Choroid plexus epithelial cell (primary cell): ENCODE results near the gene TCOF1.

Experiments used
- DNase-seq: peaks from one replicate; pipeline ENCODE4 v3.0.0-alpha.2; 2010; ENCODE audit warnings: low read depth
- H3K4me3 ChIP-seq: 2 replicates; pipeline ENCODE4 v1.5.1; 2011; ENCODE audit warnings: low read depth, mild to moderate bottlenecking, control low read depth, low read length, moderate library complexity
- CTCF ChIP-seq: conservative IDR thresholded peaks from 2 replicates; pipeline ENCODE4 v1.5.1; 2011; ENCODE audit warnings: low read depth, mild to moderate bottlenecking, control low read depth, inconsistent platforms, low read length, moderate library complexity

The TCOF1 gene

GRCh38 chr5:150312518-150312917 lies 45.0 kb upstream of the TCOF1 start:
- H3K4me3 ChIP-seq, result no peak overlapping the region
- TF ChIP-seq CTCF, result no peak
- DNase-seq, result no peak

DNA sequence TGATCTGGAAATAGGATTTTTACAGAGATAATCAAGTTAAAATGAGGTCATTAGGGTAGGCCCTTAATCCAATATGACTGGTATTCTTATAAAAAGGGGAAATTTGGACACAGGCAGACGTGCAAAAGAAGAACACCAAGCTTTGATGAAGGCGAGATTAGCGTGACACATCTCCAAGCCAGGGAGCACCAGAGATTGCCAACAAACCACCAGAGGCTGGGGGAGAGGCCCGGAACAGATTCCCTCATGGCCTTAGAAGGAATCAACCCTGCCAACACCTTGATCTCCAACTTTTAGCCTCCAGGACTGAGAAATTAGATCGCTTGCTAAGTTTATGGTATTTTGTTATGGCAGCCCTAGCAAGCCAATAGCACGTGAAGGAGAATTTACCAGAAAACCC lies 44.0 kb upstream of the TCOF1 start:
- H3K4me3 ChIP-seq, result no peak overlapping the region
- TF ChIP-seq CTCF, result no peak
- no peak for DNase-seq

GRCh38 chr5:150313921-150314716 lies 43.4 kb upstream of the TCOF1 start:
- no peak overlapping the region for H3K4me3 ChIP-seq
- no peak for TF ChIP-seq CTCF
- DNase-seq, result no peak

DNA sequence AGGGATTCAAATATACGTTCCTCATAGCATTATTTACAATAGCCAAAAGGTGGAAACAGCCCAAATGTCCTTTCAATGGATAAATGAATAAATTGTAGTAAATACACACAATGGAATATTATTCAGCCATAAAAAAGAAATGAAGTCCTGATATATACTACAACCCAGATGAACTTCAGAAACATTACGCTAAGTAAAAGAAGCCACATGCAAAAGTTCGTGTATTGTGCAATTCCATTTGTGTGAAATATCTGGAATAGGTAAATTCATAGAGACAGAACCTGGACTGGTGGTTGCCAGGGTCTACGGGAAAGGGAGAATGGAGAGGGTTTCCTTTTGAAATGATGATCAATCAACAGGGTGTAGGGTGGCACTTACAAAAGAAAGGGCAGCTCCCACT lies 42.3 kb upstream of the TCOF1 start:
- TF ChIP-seq CTCF, result no peak
- no peak for DNase-seq
- no peak overlapping the region for H3K4me3 ChIP-seq

DNA sequence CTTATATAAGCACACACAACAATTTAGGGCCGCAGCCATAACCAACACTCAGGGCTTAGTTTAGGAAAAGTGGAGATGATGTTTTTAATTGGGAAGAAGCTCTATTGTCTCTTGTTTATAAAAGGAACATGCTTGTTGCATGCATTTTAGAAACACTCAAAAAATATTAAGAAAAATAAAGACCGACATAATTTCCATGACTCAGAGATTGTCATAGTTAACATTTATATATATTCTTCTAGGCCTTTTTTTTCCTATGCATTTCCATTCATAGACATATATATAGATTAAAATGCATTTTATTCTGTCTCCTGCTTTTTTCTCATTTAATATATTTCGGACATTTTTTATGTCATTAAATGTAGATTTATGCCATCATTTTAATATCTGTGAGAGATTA lies 41.2 kb upstream of the TCOF1 start:
- DNase-seq, result no peak
- no peak overlapping the region for H3K4me3 ChIP-seq
- TF ChIP-seq CTCF, result no peak

- peak; percentile 95 for DNase-seq
- no peak overlapping the region for H3K4me3 ChIP-seq
These were observed 40.2 kb upstream of the TCOF1 start for GRCh38 chr5:150317048-150318003.

More at GRCh38 chr5:150317048-150318003, 40.2 kb upstream of the TCOF1 start:
- TF ChIP-seq CTCF, result no peak
